ENCODE data around the gene CYP4X1.
"Not testable (repeated sequence)": the region's sequence is repeated elsewhere in the genome, so short reads cannot be mapped to it uniquely, and the experiment has no call there.

- not testable (repeated sequence) for TF ChIP-seq CTCF (IDR thresholded peaks at IDR 0.05; ENCODE audit: low read length); EZH2 (IDR thresholded peaks at IDR 0.05; ENCODE audit: borderline replicate concordance, low read length)
Measured at GRCh38 chr1:47006437-47006836, 17.0 kb upstream of the CYP4X1 start.
